SKM-1 (cell line): ENCODE measurements around the gene LTC4S.

Experiments used
- DNase-seq: peaks from one replicate; lab custom pipeline; 2025; ENCODE audit not compliant: unreplicated experiment; lab: John Stamatoyannopoulos, UW

Gene LTC4S

DNA sequence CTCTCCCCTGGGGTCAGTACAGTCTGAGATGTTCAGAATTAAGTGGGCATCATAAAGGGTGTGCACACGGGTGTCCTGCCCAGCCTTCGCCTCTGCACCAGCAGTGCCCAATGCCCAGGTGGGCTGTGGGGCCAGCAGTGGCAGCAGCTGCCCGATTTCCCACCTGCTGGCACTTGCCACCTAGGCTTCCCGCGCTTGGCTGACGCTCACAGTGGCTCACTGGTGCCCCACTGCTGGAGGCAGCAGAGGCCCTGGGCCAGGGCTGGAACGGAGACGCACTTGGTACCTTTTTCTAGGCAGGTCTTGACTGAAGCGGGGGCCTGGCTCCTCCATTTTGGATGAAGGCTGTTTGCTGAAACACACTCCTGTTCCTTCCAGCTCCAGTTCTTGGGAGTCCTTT is 47.8 kb downstream of the LTC4S start:
- DNase-seq: no peak
